NB4 (cell line): ENCODE data around the gene SLC6A18.
"Not testable (repeated sequence)": the region's sequence is repeated elsewhere in the genome, so short reads cannot be mapped to it uniquely, and the experiment has no call there.

ENCODE experiments used
- DNase-seq: peaks from one replicate; pipeline ENCODE4 v3.0.0; 2010; ENCODE audit warnings: low read depth
- H3K4me3 ChIP-seq: one replicate; pipeline ENCODE4 v1.5.1; 2011; ENCODE audit warnings: mild to moderate bottlenecking, low read depth, low read length, moderate library complexity
- CTCF ChIP-seq: IDR thresholded peaks from one replicate; pipeline ENCODE4 v1.5.1; 2012; ENCODE audit warnings: low read depth, low read length
- MAX ChIP-seq: IDR thresholded peaks from 2 replicates; pipeline ENCODE4 v1.6.1; 2011; ENCODE audit warnings: low read depth, low read length
- MYC ChIP-seq: IDR thresholded peaks from 2 replicates; pipeline ENCODE4 v1.6.1; 2011; ENCODE audit warnings: low read depth, low read length
- POLR2A ChIP-seq: IDR thresholded peaks from 2 replicates; pipeline ENCODE4 v1.6.1; 2011; ENCODE audit warnings: mild to moderate bottlenecking; ENCODE audit not compliant: insufficient read length; ENCODE audit errors: extremely low read depth

Gene SLC6A18

GRCh38 chr5:1228120-1228519 is 2.9 kb downstream of the SLC6A18 start:
- DNase-seq = no peak
- no peak overlapping the region for H3K4me3 ChIP-seq
- TF ChIP-seq MYC (no peak), MAX (no peak), POLR2A (no peak), CTCF (no peak)

GRCh38 chr5:1229023-1229422 is 3.8 kb downstream of the SLC6A18 start:
- H3K4me3 ChIP-seq, DNase-seq: not testable (repeated sequence)

GRCh38 chr5:1229822-1230221 is 4.6 kb downstream of the SLC6A18 start:
- no peak overlapping the region for H3K4me3 ChIP-seq
- TF ChIP-seq POLR2A (no peak), CTCF (no peak), MYC (no peak), MAX (no peak)
- DNase-seq = no peak

- no peak overlapping the region for H3K4me3 ChIP-seq
Observed at GRCh38 chr5:1230551-1230950, 5.4 kb downstream of the SLC6A18 start.

GRCh38 chr5:1231354-1231905 is 6.2 kb downstream of the SLC6A18 start:
- no peak for DNase-seq
- H3K4me3 ChIP-seq = no peak overlapping the region
- TF ChIP-seq CTCF = no peak

More at GRCh38 chr5:1230551-1230950, 5.4 kb downstream of the SLC6A18 start:
- DNase-seq = no peak
- no peak for TF ChIP-seq MYC
- TF ChIP-seq CTCF = no peak
- no peak for TF ChIP-seq POLR2A
- TF ChIP-seq MAX = no peak

- no peak overlapping the region for H3K4me3 ChIP-seq
- TF ChIP-seq POLR2A (no peak), MYC (no peak), CTCF (no peak), MAX (no peak)
- no peak for DNase-seq
Observed at GRCh38 chr5:1232780-1233179, 7.6 kb downstream of the SLC6A18 start.
